ENCODE measurements around the gene IGFBPL1.
"Not testable (repeated sequence)": the region's sequence is repeated elsewhere in the genome, so short reads cannot be mapped to it uniquely, and the experiment has no call there.

Gene IGFBPL1

GRCh38 chr9:38399191-38399590 lies 25.1 kb downstream of the IGFBPL1 start:
- DNase-seq (ENCODE audit: low read depth in 2 of 2): not testable (repeated sequence)

- no peak for DNase-seq (ENCODE audit: low read depth in 2 of 2)
These were observed 27.9 kb downstream of the IGFBPL1 start for GRCh38 chr9:38396371-38396671.

GRCh38 chr9:38395653-38396370 lies 28.4 kb downstream of the IGFBPL1 start:
- DNase-seq (ENCODE audit: low read depth in 2 of 2): no peak

- DNase-seq (ENCODE audit: low read depth in 2 of 2): no peak
These were observed 29.8 kb downstream of the IGFBPL1 start for GRCh38 chr9:38394416-38394815.

- no peak for DNase-seq (ENCODE audit: low read depth in 2 of 2)
These were observed 31.0 kb downstream of the IGFBPL1 start for GRCh38 chr9:38393128-38393796.

GRCh38 chr9:38392235-38393127 lies 31.8 kb downstream of the IGFBPL1 start, which contains the start of gene ALDH1B1:
ALDH1B1 (plus strand) TSS chr9:38392702; CDS start chr9:38395749, 3,047 bp downstream.
- peak; percentile 25 to 53 for DNase-seq (ENCODE audit: low read depth in 2 of 2)

- DNase-seq (ENCODE audit: low read depth in 2 of 2): no peak
These were observed 32.8 kb downstream of the IGFBPL1 start for GRCh38 chr9:38391278-38392118.

- DNase-seq (ENCODE audit: low read depth in 2 of 2): no peak
These were observed 33.4 kb downstream of the IGFBPL1 start for GRCh38 chr9:38390851-38391250.

- DNase-seq (ENCODE audit: low read depth in 2 of 2): no peak
These were observed 33.8 kb downstream of the IGFBPL1 start for GRCh38 chr9:38390442-38390841.

- DNase-seq (ENCODE audit: low read depth in 2 of 2): no peak
These were observed 34.9 kb downstream of the IGFBPL1 start for GRCh38 chr9:38389313-38389712.

GRCh38 chr9:38388283-38389223 lies 35.7 kb downstream of the IGFBPL1 start:
- no peak for DNase-seq (ENCODE audit: low read depth in 2 of 2)

GRCh38 chr9:38387751-38388150 lies 36.5 kb downstream of the IGFBPL1 start:
- DNase-seq (ENCODE audit: low read depth in 2 of 2): no peak

- no peak for DNase-seq (ENCODE audit: low read depth in 2 of 2)
These were observed 37.2 kb downstream of the IGFBPL1 start for GRCh38 chr9:38387066-38387465.

- no peak for DNase-seq (ENCODE audit: low read depth in 2 of 2)
These were observed 37.8 kb downstream of the IGFBPL1 start for GRCh38 chr9:38386319-38386895.

GRCh38 chr9:38385896-38386295 lies 38.4 kb downstream of the IGFBPL1 start:
- no peak for DNase-seq (ENCODE audit: low read depth in 2 of 2)

- no peak for DNase-seq (ENCODE audit: low read depth in 2 of 2)
These were observed 39.0 kb downstream of the IGFBPL1 start for GRCh38 chr9:38384990-38385848.

GRCh38 chr9:38382141-38382540 lies 42.1 kb downstream of the IGFBPL1 start:
- no peak for DNase-seq (ENCODE audit: low read depth in 2 of 2)

GRCh38 chr9:38380872-38381534 lies 43.3 kb downstream of the IGFBPL1 start:
- DNase-seq (ENCODE audit: low read depth in 2 of 2): no peak
